Tibial nerve (tissue), 4 donors: Measurements from ENCODE around the gene OTOL1. TPM values are rescaled to one million over a fixed set of nuclear protein-coding genes. Genes with fewer than 3 reads are reported as not detected.
"Not testable (repeated sequence)": the region's sequence is repeated elsewhere in the genome, so short reads cannot be mapped to it uniquely, and the experiment has no call there.

Experiments used
- DNase-seq, 2 donors: peaks; one replicate each; pipeline ENCODE4 v3.0.0-alpha.2; 2019; ENCODE audit warnings: low spot score in 2 of 2
- H3K27ac ChIP-seq, 4 donors: fragments of 200-600 bp; sonication (generic) in 3 of 4; one replicate each; pipeline ENCODE4 v1.5.1; 2017 to 2019; ENCODE audit warnings: mild to moderate bottlenecking in 1 of 4
- H3K27me3 ChIP-seq, 2 donors: fragments of 200-600 bp; sonication (generic) in 1 of 2; one replicate each; pipeline versions ENCODE4 v1.5.1 to v1.6.0; 2017 to 2019
- H3K36me3 ChIP-seq, 3 donors: fragments of 200-600 bp; sonication (generic); one replicate each; pipeline ENCODE4 v1.5.1; 2018 to 2019
- H3K4me1 ChIP-seq, 4 donors: fragments of 200-600 bp; sonication (generic) in 3 of 4; one replicate each; pipeline ENCODE4 v1.5.1; 2017 to 2019
- H3K4me3 ChIP-seq, 4 donors: fragments of 200-600 bp; sonication (generic) in 3 of 4; one replicate each; pipeline ENCODE4 v1.5.1; 2017 to 2019; ENCODE audit warnings: mild to moderate bottlenecking in 1 of 4, moderate library complexity in 1 of 4
- H3K9me3 ChIP-seq, 4 donors: fragments of 200-600 bp; sonication (generic) in 3 of 4; one replicate each; pipeline ENCODE4 v1.5.1; 2017 to 2019
- CTCF ChIP-seq, 5 experiments: fragments of 200-600 bp in 3 of 5; fragments of 450-650 bp in 2 of 5; sonication (generic) in 3 of 5; IDR thresholded peaks; one replicate each; pipeline ENCODE4 v1.5.1; 2016 to 2019; ENCODE audit warnings: antibody characterized with exemption in 5 of 5, mild to moderate bottlenecking in 3 of 5, moderate library complexity in 2 of 5
- EP300 ChIP-seq, 2 donors: sonication (generic); formaldehyde crosslinking; IDR thresholded peaks; one replicate each; pipeline ENCODE4 v1.6.1; 2017; ENCODE audit warnings: antibody characterized with exemption in 2 of 2, mild to moderate bottlenecking in 1 of 2
- POLR2A ChIP-seq, 2 donors: fragments of 450-650 bp; IDR thresholded peaks; one replicate each; pipeline ENCODE4 v1.6.1; 2017; ENCODE audit warnings: antibody characterized with exemption in 2 of 2, mild to moderate bottlenecking in 2 of 2, moderate library complexity in 2 of 2
- WGBS, 2 donors: methylation state at CpG; one replicate each; pipeline ENCODE4 v1.1.5; 2018; 5-methylcytosine and 5-hydroxymethylcytosine counted together
- total RNA-seq, 4 donors: library from RNA; depleted of rRNA; stranded (reverse); fragments of >200 nt; gene quantifications; one replicate each; pipeline ENCODE4 v1.1.0, GENCODE V29; 2016

OTOL1 gene
- total RNA-seq, 4 donors from 2014 or later, result not detected

- no peak for DNase-seq
- Histone ChIP-seq H3K27me3 (no peaks in the 10 kb centered on the region), H3K36me3 (no peaks in the 10 kb centered on the region), H3K4me1 (no peaks in the 10 kb centered on the region), H3K4me3 (no peak overlapping the region), H3K27ac (no peak overlapping the region), H3K9me3 (no peaks in the 10 kb centered on the region)
- TF ChIP-seq EP300 (IDR thresholded peaks at IDR 0.05) (no peak), CTCF (IDR thresholded peaks at IDR 0.05) (no peak), POLR2A (IDR thresholded peaks at IDR 0.05) (no peak)
- 67 to 73% methylated on average over 1 of the region's 1 CpG for WGBS, 2 donors
Observed at GRCh38 chr3:161484226-161484625, 12.4 kb upstream of the OTOL1 start.

- H3K27me3 ChIP-seq, H3K4me1 ChIP-seq, H3K36me3 ChIP-seq, H3K27ac ChIP-seq, DNase-seq, H3K4me3 ChIP-seq, H3K9me3 ChIP-seq: not testable (repeated sequence)
- WGBS, 2 donors, result 0 to 55% methylated on average over 1 of the region's 1 CpG
Observed at GRCh38 chr3:161488284-161488683, 8.3 kb upstream of the OTOL1 start.

GRCh38 chr3:161489395-161489794 lies 7.2 kb upstream of the OTOL1 start:
- no peak overlapping the region for H3K27ac ChIP-seq
- H3K4me1 ChIP-seq, result no peaks in the 10 kb centered on the region
- DNase-seq, result no peak
- no peak overlapping the region for H3K4me3 ChIP-seq
- H3K36me3 ChIP-seq, result no peaks in the 10 kb centered on the region
- H3K9me3 ChIP-seq, result no peaks in the 10 kb centered on the region
- H3K27me3 ChIP-seq, result no peaks in the 10 kb centered on the region
- TF ChIP-seq POLR2A (IDR thresholded peaks at IDR 0.05) (no peak), EP300 (IDR thresholded peaks at IDR 0.05) (no peak), CTCF (IDR thresholded peaks at IDR 0.05) (no peak)

GRCh38 chr3:161490845-161491244 lies 5.8 kb upstream of the OTOL1 start:
- not testable (repeated sequence) for H3K4me1 ChIP-seq
- 86 to 100% methylated on average over 1 of the region's 1 CpG for WGBS, 2 donors

GRCh38 chr3:161498259-161498921 lies 1.8 kb downstream of the OTOL1 start:
- DNase-seq, result no peak
- 40 to 86% methylated on average over 2 of the region's 2 CpGs for WGBS, 2 donors
- peaks cover 0 to 11% (median 0%) of the 10 kb centered on the region in 4 donors for H3K9me3 ChIP-seq
- TF ChIP-seq EP300 (IDR thresholded peaks at IDR 0.05), result no peak
- no peak for TF ChIP-seq CTCF (IDR thresholded peaks at IDR 0.05)
- no peak for TF ChIP-seq POLR2A (IDR thresholded peaks at IDR 0.05)
- no peak overlapping the region for H3K4me3 ChIP-seq
- no peaks in the 10 kb centered on the region for H3K4me1 ChIP-seq
- no peaks in the 10 kb centered on the region for H3K27me3 ChIP-seq
- no peak overlapping the region for H3K27ac ChIP-seq
- no peaks in the 10 kb centered on the region for H3K36me3 ChIP-seq

More at GRCh38 chr3:161490845-161491244, 5.8 kb upstream of the OTOL1 start:
- H3K4me3 ChIP-seq, DNase-seq, H3K27ac ChIP-seq, H3K27me3 ChIP-seq, H3K36me3 ChIP-seq: not testable (repeated sequence)
- H3K9me3 ChIP-seq, result peaks cover 0 to 11% (median 0%) of the 10 kb centered on the region in 4 donors

GRCh38 chr3:161500068-161500796 lies 3.6 kb downstream of the OTOL1 start:
- TF ChIP-seq POLR2A (IDR thresholded peaks at IDR 0.05) (no peak), EP300 (IDR thresholded peaks at IDR 0.05) (no peak), CTCF (IDR thresholded peaks at IDR 0.05) (no peak)
- no peaks in the 10 kb centered on the region for H3K4me1 ChIP-seq
- no peak overlapping the region for H3K4me3 ChIP-seq
- no peak for DNase-seq
- 58 to 65% methylated on average over 3 of the region's 3 CpGs for WGBS, 2 donors
- H3K27ac ChIP-seq, result no peak overlapping the region
- H3K9me3 ChIP-seq, result peaks cover 0 to 4% (median 0%) of the 10 kb centered on the region in 4 donors
- H3K27me3 ChIP-seq, result no peaks in the 10 kb centered on the region
- H3K36me3 ChIP-seq, result no peaks in the 10 kb centered on the region
